Endothelial cell (in vitro differentiated cells): Measurements from ENCODE around the gene WDR41. TPM values are rescaled to one million over a fixed set of nuclear protein-coding genes. Genes with fewer than 3 reads are reported as not detected.

Source experiments
- DNase-seq: peaks from one replicate; pipeline ENCODE4 v3.0.0; 2021; ENCODE audit warnings: low spot score
- H3K27ac Mint-ChIP-seq: one replicate; pipeline ENCODE4 v1.8.0; 2021; ENCODE audit warnings: mixed read lengths, inconsistent platforms; ENCODE audit not compliant: unreplicated experiment
- H3K27me3 Mint-ChIP-seq: one replicate; pipeline ENCODE4 v1.8.0; 2021; ENCODE audit warnings: mild to moderate bottlenecking, moderate library complexity, mixed read lengths, inconsistent platforms; ENCODE audit not compliant: unreplicated experiment
- H3K36me3 Mint-ChIP-seq: one replicate; pipeline ENCODE4 v1.8.0; 2021; ENCODE audit warnings: mild to moderate bottlenecking, low read depth, mixed read lengths, inconsistent platforms; ENCODE audit not compliant: unreplicated experiment
- H3K4me1 Mint-ChIP-seq: one replicate; pipeline ENCODE4 v1.8.0; 2021; ENCODE audit warnings: mild to moderate bottlenecking, mixed read lengths, inconsistent platforms; ENCODE audit not compliant: unreplicated experiment
- H3K4me3 Mint-ChIP-seq: one replicate; pipeline ENCODE4 v1.8.0; 2021; ENCODE audit warnings: mild to moderate bottlenecking, mixed read lengths, inconsistent platforms; ENCODE audit not compliant: unreplicated experiment
- H3K9me3 Mint-ChIP-seq: one replicate; pipeline ENCODE4 v1.8.0; 2021; ENCODE audit warnings: mixed read lengths, inconsistent platforms; ENCODE audit not compliant: unreplicated experiment
- CTCF ChIP-seq: fragments of 200-600 bp; sonication (generic); IDR thresholded peaks from one replicate; pipeline ENCODE4 v1.5.0; 2021; ENCODE audit warnings: antibody characterized with exemption; ENCODE audit not compliant: unreplicated experiment
- total RNA-seq: library from RNA; stranded (reverse); fragmentation: NEBNext Ultra II Directional; extraction: Animal tissue kit (Norgen Biotek cat#: 25700); gene quantifications from one replicate; pipeline ENCODE4 v1.2.1, GENCODE V29; 2021; ENCODE audit not compliant: unreplicated experiment

The WDR41 gene
- total RNA-seq, 1 donor from 2014 or later, result 47.4 TPM

DNA sequence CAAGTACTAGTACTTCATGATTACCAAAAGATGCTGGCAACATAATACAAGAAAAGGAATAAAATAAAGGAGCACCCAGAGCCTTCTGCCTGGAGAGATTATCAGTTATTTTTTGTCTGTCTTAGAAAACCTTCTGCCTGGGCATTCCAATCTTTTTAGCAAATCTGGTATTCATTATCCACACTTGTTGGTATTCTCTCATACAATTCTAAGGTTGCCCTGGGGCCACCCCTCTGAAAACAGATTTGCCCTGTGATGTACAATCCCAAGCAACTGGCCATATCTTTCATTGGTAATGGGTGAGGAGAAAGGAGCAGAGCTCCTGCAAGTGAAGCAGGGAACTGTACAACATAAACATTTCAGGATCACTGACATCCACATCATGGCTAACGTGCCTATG, 47.8 kb downstream of the WDR41 start:
- no peak for DNase-seq
- Mint-ChIP-seq H3K9me3 (peaks cover 4% of the 10 kb centered on the region), H3K4me3 (peak overlapping the region; percentile 54), H3K36me3 (peaks cover 28% of the 10 kb centered on the region), H3K4me1 (no peaks in the 10 kb centered on the region), H3K27me3 (no peaks in the 10 kb centered on the region), H3K27ac (no peak overlapping the region)
- no peak for TF ChIP-seq CTCF

- no peak for DNase-seq
- Mint-ChIP-seq H3K27ac (no peak overlapping the region), H3K9me3 (peaks cover 4% of the 10 kb centered on the region), H3K36me3 (peaks cover 21% of the 10 kb centered on the region), H3K4me1 (no peaks in the 10 kb centered on the region), H3K4me3 (no peak overlapping the region), H3K27me3 (no peaks in the 10 kb centered on the region)
- TF ChIP-seq CTCF, result no peak
Measured at GRCh38 chr5:77443670-77444069, 48.4 kb downstream of the WDR41 start.

- Mint-ChIP-seq H3K9me3 (no peaks in the 10 kb centered on the region), H3K36me3 (peaks cover 6% of the 10 kb centered on the region), H3K4me3 (no peak overlapping the region), H3K27ac (no peak overlapping the region), H3K4me1 (no peaks in the 10 kb centered on the region), H3K27me3 (no peaks in the 10 kb centered on the region)
- no peak for TF ChIP-seq CTCF
- no peak for DNase-seq
Measured at GRCh38 chr5:77438071-77438470, 54.0 kb downstream of the WDR41 start.

DNA sequence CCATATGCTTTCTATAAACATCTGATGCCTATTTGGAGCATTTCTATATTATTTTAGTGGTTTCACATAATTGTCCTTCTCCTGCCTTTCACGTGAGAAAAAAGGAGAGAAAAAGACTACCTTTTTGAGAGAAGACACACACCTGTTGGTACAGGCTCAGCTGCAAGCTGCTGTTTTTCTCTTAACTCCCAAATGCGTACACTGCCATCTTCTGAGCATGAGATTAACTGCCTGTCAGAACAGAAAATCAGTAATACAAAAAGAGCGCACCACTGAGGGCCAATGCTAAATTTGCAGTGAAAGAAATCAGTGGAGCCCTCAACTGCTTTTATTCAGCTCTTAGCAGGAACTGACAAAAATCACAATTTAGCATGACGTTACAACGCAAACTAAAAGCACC, 54.9 kb downstream of the WDR41 start:
- no peak overlapping the region for H3K27ac Mint-ChIP-seq
- DNase-seq, result no peak
- H3K4me1 Mint-ChIP-seq, result no peaks in the 10 kb centered on the region
- H3K36me3 Mint-ChIP-seq, result peaks cover 6% of the 10 kb centered on the region
- TF ChIP-seq CTCF, result no peak
- H3K27me3 Mint-ChIP-seq, result no peaks in the 10 kb centered on the region
- no peak overlapping the region for H3K4me3 Mint-ChIP-seq
- no peaks in the 10 kb centered on the region for H3K9me3 Mint-ChIP-seq

- DNase-seq, result no peak
- no peak for TF ChIP-seq CTCF
- peaks cover 6% of the 10 kb centered on the region for H3K36me3 Mint-ChIP-seq
- H3K9me3 Mint-ChIP-seq, result no peaks in the 10 kb centered on the region
- H3K4me1 Mint-ChIP-seq, result no peaks in the 10 kb centered on the region
- peaks cover 1% of the 10 kb centered on the region for H3K27me3 Mint-ChIP-seq
- no peak overlapping the region for H3K4me3 Mint-ChIP-seq
- no peak overlapping the region for H3K27ac Mint-ChIP-seq
Measured at GRCh38 chr5:77431719-77432118, 60.4 kb downstream of the WDR41 start.
